GM21786 (cell line): Measurements from ENCODE around the gene ARHGAP22.

ENCODE experiments used
- ATAC-seq: cut with Tn5 transposase; IDR thresholded peaks from one replicate; pipeline ENCODE4 v1.9.1; 2021; ENCODE audit not compliant: unreplicated experiment

The ARHGAP22 gene

GRCh38 chr10:48634198-48634983, 29.5 kb upstream of the ARHGAP22 start:
- ATAC-seq: peak; percentile 97

GRCh38 chr10:48633381-48634197, 28.7 kb upstream of the ARHGAP22 start:
- ATAC-seq: peak; percentile 25

DNA sequence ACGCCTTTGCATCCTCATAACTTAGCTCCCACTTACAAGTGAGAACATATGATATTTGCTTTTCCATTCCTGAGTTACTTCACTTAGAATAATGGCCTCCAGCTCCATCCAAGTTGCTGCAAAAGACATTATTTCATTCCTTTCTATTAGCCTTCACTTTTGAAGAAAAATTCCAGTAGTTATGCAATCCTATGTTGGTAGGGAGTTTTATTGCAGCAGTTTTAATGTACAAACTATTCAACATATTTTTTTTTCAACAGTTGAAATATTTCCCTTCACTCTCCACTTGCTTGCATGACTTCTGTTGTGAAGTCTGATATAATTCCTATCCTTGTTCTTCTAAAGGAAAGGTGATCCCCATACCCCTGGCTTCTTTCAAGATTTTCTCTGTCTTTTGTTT, 27.3 kb upstream of the ARHGAP22 start:
- ATAC-seq: no peak

DNA sequence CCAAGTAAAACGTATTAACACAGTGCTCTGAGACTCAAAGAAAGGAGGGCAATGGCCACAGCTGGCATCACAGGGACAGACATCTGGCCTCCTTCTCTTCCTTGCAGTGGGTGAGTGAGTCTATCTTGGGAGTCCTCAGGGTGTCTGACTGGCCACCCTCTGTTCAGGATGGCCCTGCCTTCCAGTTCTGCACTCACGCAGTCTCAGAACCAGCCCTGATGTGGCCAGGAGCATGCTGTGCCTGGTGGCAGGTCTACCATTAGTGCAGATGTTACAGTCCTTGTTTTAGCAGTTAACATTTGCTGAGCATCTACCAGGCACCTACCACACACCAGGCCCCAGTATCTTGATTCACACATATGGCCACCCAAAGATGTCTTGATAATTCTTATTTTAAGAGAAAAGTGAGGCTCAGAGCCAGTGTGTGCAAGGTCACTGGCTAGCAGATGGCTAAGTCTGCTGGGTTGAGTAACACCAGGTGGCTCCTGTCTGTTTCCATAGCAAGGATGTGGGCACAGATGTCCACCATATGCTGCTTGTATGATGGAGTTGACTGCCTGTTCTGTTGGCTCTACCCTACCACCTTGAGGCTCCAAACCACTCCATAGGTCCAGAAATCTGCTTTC, 23.2 kb upstream of the ARHGAP22 start:
- no peak for ATAC-seq

DNA sequence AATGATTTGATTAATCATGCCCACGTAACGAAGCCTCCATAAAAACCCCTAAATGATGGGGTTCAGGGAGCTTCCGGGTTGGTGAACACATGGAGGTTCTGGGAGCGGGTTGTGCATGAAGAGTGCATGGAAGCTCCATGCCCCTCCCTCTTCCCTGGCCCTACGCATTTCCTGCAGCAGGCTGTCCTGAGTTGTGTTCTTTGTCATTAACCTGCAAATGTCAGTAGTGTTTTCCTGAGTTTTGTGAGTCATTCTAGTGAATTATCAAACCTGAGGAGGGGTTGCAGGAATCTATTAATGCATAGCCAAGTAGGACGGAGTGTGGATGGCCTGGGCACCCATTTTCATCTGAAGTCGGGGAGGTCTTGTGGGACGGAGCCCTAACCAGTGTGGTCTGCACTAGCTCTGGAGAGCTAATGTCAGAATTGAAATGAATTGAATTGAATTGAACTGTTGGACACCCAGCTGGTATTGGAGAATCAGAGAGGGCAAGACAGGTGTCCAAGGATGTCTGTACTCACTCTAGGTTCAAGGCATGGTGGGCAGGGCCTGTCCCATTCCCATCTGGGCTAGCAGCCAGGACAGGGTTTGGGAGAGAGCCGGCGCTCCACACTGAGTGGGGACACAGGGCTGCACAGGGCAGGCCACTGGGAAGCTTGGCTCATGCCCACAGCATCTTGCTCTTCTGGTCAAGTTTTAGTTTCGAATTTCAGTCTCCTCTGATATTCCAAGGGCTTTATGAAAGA, 22.3 kb upstream of the ARHGAP22 start:
- ATAC-seq: no peak

GRCh38 chr10:48626447-48626846, 21.6 kb upstream of the ARHGAP22 start:
- ATAC-seq: no peak

- no peak for ATAC-seq
These were observed 20.9 kb upstream of the ARHGAP22 start for GRCh38 chr10:48625826-48626134.

- ATAC-seq: no peak
These were observed 18.8 kb upstream of the ARHGAP22 start for GRCh38 chr10:48623607-48624132.

DNA sequence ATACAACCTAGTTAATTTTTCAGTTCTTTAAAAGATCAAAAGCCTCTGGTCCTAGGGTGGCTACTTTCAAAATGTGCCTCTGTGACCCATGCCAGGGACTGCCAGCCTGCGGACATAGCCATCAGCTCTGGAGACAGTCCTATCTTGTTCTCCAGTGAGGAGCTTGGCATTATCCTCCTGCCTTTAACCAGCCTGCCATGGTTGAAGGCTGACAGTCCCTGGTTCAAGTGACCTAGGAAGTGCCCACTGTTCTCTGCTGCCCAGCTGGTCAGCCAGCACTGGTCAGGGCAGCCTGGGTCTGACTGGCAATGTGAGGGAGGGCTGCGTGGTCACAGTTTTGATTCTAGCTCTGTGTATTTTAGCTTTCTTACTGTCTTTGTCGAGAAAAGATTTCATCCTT, 18.1 kb upstream of the ARHGAP22 start:
- no peak for ATAC-seq

GRCh38 chr10:48620719-48621118, 15.8 kb upstream of the ARHGAP22 start:
- ATAC-seq: no peak

- ATAC-seq: no peak
These were observed 11.6 kb upstream of the ARHGAP22 start for GRCh38 chr10:48616436-48616835.

GRCh38 chr10:48614481-48615390, 9.9 kb upstream of the ARHGAP22 start:
- ATAC-seq: peak; percentile 77

DNA sequence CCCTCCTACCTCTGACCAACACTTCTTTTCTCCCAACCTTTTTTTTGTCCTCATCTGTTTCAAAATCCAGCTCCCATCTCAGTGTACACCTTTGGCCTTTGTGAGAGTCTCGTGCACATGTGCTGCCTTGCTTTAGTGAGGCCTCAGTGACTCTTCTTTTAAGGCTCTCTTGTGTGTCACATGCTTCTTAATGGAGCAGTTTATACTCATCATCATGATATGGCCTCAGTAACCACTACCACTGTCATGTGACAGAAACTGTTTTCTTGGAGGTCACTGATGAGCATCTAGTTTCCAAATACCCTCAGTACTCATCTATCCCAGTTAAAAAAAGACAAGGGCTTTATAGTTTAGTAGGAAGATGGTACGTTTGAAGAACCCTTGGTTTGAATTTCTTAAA, 8.1 kb upstream of the ARHGAP22 start:
- no peak for ATAC-seq

- ATAC-seq: no peak
These were observed 7.5 kb upstream of the ARHGAP22 start for GRCh38 chr10:48612236-48612943.

GRCh38 chr10:48611133-48611532, 6.3 kb upstream of the ARHGAP22 start:
- ATAC-seq: no peak

- ATAC-seq: no peak
These were observed 5.8 kb upstream of the ARHGAP22 start for GRCh38 chr10:48610585-48611093.

DNA sequence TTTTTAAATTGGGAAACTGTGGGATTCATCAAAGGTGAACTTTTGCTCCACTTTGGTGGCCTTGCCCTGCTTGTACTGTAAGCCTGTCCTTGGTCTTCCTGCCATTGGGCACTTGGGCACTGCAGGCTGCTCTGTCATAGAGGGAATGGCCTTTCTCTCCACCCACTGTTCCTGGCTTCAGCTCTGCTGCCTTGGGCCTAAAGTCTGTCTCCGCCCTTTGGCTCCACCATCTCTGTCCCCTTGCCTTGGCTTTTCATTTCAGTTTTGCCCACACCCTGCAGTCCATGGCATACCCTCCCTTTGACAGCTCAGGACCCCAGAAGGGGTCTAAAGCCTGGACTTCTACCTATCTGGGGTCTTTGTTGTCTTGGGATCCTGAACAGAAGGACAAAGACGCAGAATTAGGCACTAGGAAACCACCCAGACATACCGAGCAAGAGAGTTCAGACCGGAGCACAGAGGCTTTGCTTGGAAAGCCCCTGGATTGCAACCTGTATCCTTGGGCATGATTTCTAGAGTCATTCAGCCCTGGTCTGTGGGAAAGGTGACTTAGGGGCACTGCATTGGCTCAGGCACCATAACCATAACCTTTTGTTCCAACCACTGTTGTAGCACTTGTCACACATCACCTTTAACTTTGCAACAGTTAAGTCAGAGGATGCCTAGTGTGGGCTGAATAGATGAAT, 5.2 kb upstream of the ARHGAP22 start:
- ATAC-seq: no peak

DNA sequence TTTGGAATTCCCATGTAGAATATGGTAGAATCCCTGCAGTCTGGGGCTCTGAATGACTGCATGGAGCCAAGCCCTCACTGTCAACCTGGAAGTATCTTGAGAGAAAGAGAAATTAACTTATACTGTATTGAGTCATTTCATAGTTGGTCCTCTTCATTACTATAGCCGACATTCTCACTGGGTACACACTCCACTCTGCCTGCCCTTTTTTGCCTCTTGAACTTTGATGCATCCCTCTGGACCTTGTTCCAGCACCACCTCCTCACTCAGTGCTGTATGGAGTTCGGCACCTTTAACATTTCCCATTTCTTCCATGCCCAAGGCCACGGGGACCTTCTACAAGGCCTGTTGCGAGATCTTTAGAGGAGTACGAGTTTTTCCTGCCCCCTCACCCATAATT, 4.6 kb upstream of the ARHGAP22 start:
- ATAC-seq: no peak

DNA sequence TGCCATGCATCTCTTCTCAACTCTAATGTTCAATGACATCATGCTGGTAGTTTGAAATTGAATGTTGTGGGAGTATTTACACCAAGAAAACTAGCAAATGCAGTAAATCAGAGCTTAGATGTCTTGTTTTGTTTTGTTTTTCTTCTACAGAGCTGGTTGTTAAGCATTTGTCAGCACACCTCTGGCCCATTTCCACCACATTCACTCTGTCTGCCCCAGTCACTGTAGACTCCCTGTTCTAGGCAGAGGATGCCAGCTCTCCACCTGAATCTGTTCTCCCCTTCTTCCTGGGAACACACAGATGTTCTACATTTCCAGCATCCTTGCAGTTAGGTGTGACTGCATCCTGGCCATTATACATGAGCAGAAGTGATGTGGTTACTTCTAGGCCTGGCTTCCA, 4.1 kb upstream of the ARHGAP22 start:
- no peak for ATAC-seq
